A172 (cell line): ENCODE measurements around the gene SRGAP2. TPM values are rescaled to one million over a fixed set of nuclear protein-coding genes. Genes with fewer than 3 reads are reported as not detected.
"Not testable (repeated sequence)": the region's sequence is repeated elsewhere in the genome, so short reads cannot be mapped to it uniquely, and the experiment has no call there.

Source experiments
- DNase-seq: peaks from one replicate; pipeline ENCODE4 v3.0.0-alpha.2; 2015; ENCODE audit warnings: low spot score
- total RNA-seq: library from RNA; depleted of rRNA; stranded (reverse); fragments of >200 nt; shearing (Covaris generic); gene quantifications from 2 replicates; pipeline ENCODE4 v1.2.3, GENCODE V29; 2014; rRNA removed

Gene SRGAP2
- total RNA-seq, 1 experiment from 2014 or later, result 31.5 TPM

DNA sequence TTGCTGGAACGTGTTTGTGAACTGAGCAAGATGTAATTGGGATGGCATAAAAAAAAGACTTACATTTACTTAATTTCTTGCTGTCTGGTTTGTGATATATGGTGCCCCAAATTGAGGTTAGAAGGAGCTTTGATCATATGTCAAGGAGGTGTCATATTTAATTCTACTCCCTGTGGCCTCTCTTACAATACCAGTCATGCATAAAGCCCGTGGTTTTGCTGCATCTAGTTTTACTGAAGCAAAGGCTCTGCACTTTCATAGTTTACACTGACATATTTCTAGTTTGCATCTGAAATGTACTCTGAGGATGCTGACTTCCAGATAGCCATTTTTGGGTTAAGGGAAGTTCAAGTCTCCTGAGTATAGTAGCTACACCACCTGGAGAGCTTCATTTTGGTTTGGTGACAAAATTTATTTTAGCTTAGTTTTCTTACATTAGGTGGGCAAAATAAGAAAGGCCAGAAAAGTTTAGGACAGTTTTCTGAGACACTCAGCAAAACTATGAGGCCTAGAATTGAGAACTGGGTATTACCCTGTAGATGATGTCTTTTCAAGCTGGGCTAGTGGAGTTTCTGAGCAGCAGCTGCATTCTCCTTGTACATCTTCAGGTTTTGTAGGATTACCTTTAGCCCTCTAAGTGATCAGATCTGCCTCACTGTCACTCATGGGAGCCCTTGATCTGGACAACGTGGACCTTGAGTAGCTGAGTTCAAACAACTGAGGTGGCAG, 47.8 kb downstream of the SRGAP2 start:
- not testable (repeated sequence) for DNase-seq

DNA sequence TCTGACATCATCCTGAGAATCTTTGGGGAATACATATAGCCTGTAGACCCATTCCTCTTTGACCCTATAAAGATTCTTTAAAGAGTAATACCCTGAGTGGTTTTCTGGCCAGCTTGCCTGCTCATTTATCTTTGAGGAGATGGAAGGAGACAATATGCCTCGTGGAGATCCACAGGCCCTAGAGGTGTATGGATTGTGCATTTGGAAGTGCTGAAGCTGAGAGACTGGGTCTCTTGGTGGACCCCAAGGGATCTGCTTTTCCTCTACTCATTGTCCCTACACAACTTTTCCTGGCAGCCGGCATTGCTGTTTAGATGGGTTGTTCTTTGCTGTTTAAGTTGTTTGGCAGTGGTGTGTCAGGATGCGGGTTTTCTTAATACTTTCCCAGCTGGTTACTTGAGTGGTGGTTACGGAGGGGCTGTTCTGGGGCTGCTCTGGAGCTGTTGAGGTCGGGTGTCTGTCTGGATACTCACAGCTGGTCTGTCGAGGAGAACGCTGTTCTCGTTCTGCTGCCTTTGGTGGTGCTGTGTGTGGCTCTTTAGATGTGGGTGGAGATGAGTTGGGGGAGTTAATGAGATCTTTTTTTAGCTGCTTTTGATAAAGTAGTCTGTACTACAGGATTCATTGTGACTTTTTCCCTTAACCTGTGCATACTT, 49.5 kb downstream of the SRGAP2 start:
- DNase-seq, result peak; percentile 14

Other genes starting within 250 kb of the SRGAP2 start
- gene RAB7B, start 200.1 kb upstream of the SRGAP2 start, total RNA-seq, result 0.29 TPM in 2 replicates
- not detected in 2 replicates for gene CTSE, start 179.6 kb upstream of the SRGAP2 start, total RNA-seq
- not detected in 2 replicates for gene RHEX, start 150.4 kb upstream of the SRGAP2 start, total RNA-seq
- gene AVPR1B, start 86.2 kb upstream of the SRGAP2 start, total RNA-seq, result not detected in 2 replicates
- gene FAM72A, start 702 bp upstream of the SRGAP2 start, total RNA-seq, result 13.8 and 20.3 TPM in 2 replicates